CD4-positive, CD25-positive, alpha-beta regulatory T cell (primary cell): Measurements from ENCODE around the gene HTATIP2. TPM values are rescaled to one million over a fixed set of nuclear protein-coding genes. Genes with fewer than 3 reads are reported as not detected.
"Not testable (repeated sequence)": the region's sequence is repeated elsewhere in the genome, so short reads cannot be mapped to it uniquely, and the experiment has no call there.

Experiments
- ATAC-seq, 2 donors: fragments of 150-1000 bp; cut with Tn5 transposase; one replicate each; pipeline ENCODE4 v1.10.0; 2021; ENCODE audit warnings: low read depth in 2 of 2, moderate number of reproducible peaks in 2 of 2, moderate library complexity in 1 of 2
- DNase-seq, 3 donors: peaks; one replicate each; pipeline versions ENCODE4 v3.0.0 to v3.0.0-alpha.2; 2012 to 2022; ENCODE audit warnings: mixed read lengths in 1 of 3
- H3K27ac ChIP-seq: one replicate; pipeline ENCODE4 v1.7.0; 2013; ENCODE audit warnings: mild to moderate bottlenecking, low read length; ENCODE audit not compliant: insufficient read depth, poor library complexity, severe bottlenecking
- H3K27me3 ChIP-seq: one replicate; pipeline ENCODE4 v1.7.0; 2013; ENCODE audit warnings: low read length; ENCODE audit not compliant: control insufficient read depth, insufficient read depth
- H3K36me3 ChIP-seq: one replicate; pipeline ENCODE4 v1.7.0; 2013; ENCODE audit warnings: mild to moderate bottlenecking, low read length, moderate library complexity; ENCODE audit not compliant: control insufficient read depth, insufficient read depth
- H3K4me1 ChIP-seq: 2 replicates; pipeline ENCODE4 v1.7.0; 2013; ENCODE audit warnings: mild to moderate bottlenecking, low read length; ENCODE audit not compliant: insufficient read depth, control insufficient read depth, poor library complexity, severe bottlenecking
- H3K4me3 ChIP-seq: one replicate; pipeline ENCODE4 v1.7.0; 2013; ENCODE audit warnings: low read depth, mild to moderate bottlenecking, low read length, moderate library complexity
- H3K9me3 ChIP-seq, 2 experiments: 1 replicate in 1 of 2; 2 replicates in 1 of 2; pipeline ENCODE4 v1.7.0; 2013; ENCODE audit warnings: low read length in 2 of 2, mild to moderate bottlenecking in 1 of 2, moderate library complexity in 1 of 2; ENCODE audit not compliant: control insufficient read depth in 2 of 2
- H3K27ac Mint-ChIP-seq, 3 donors: one replicate each; pipeline ENCODE4 v1.8.0; 2020 to 2022; ENCODE audit warnings: mild to moderate bottlenecking in 3 of 3, mixed read lengths in 3 of 3, moderate library complexity in 2 of 3
- H3K27me3 Mint-ChIP-seq: one replicate; pipeline ENCODE4 v1.8.0; 2022; ENCODE audit warnings: mild to moderate bottlenecking, mixed read lengths
- H3K36me3 Mint-ChIP-seq: one replicate; pipeline ENCODE4 v1.8.0; 2020; ENCODE audit warnings: mixed read lengths
- H3K4me1 Mint-ChIP-seq, 4 donors: one replicate each; pipeline ENCODE4 v1.8.0; 2020 to 2022; ENCODE audit warnings: mixed read lengths in 4 of 4, mild to moderate bottlenecking in 1 of 4
- H3K4me3 Mint-ChIP-seq, 4 donors: one replicate each; pipeline ENCODE4 v1.8.0; 2020 to 2022; ENCODE audit warnings: mild to moderate bottlenecking in 4 of 4, mixed read lengths in 4 of 4, moderate library complexity in 3 of 4
- H3K9me3 Mint-ChIP-seq, 7 donors: one replicate each; pipeline ENCODE4 v1.8.0; 2020 to 2022; ENCODE audit warnings: mixed read lengths in 7 of 7, mild to moderate bottlenecking in 3 of 7, moderate library complexity in 2 of 7
- polyA plus RNA-seq, 4 donors: library from polyadenylated mRNA; unstranded; fragments of 300-500 nt; fragmentation: Illumina TruSeq; gene quantifications; one replicate each; pipeline ENCODE4 v1.2.3, GENCODE V29; 2021
- total RNA-seq: library from RNA; stranded (reverse); gene quantifications from one replicate; pipeline ENCODE4 v1.2.3, GENCODE V29; 2022

HTATIP2 gene
- total and polyA plus RNA-seq, 5 donors from 2014 or later = 25.6 to 112 (median 108) TPM

DNA sequence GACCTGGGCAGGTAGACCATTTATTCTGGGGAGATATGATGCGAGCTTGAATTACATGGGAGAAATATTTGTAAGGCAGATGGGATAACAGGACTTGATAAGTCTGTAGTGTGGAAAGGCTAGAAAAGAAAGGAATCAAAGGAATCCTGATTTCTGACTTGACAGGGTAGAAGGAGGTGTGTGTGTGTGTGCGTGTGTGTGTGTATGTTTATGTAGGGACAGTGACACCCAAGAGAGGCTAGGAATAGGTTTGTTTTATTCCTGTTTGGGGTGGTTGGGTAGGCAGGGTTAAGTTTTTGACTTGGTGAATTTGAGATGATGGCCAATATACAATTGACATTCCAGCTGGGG is 390 bp upstream of the HTATIP2 start:
- H3K4me1 ChIP-seq = peaks cover 48% of the 10 kb centered on the region
- H3K9me3 Mint-ChIP-seq = peaks cover 0 to 2% (median 0%) of the 10 kb centered on the region in 7 donors
- peak overlapping the region; percentile 82 for H3K27ac ChIP-seq
- peak overlapping the region; percentile 90 to 98 (median 94) for H3K4me3 Mint-ChIP-seq
- peaks cover 37 to 64% (median 51%) of the 10 kb centered on the region in 4 donors for H3K4me1 Mint-ChIP-seq
- peak overlapping the region; percentile 94 to 98 (median 98) for H3K27ac Mint-ChIP-seq
- no peaks in the 10 kb centered on the region for H3K9me3 ChIP-seq
- DNase-seq (no peak), ATAC-seq (no peak)
- H3K4me3 ChIP-seq = peak overlapping the region; percentile 61
- peaks cover 7% of the 10 kb centered on the region for H3K36me3 Mint-ChIP-seq
- H3K27me3 Mint-ChIP-seq = peaks cover 4% of the 10 kb centered on the region
- H3K36me3 ChIP-seq = no peaks in the 10 kb centered on the region
- no peaks in the 10 kb centered on the region for H3K27me3 ChIP-seq

DNA sequence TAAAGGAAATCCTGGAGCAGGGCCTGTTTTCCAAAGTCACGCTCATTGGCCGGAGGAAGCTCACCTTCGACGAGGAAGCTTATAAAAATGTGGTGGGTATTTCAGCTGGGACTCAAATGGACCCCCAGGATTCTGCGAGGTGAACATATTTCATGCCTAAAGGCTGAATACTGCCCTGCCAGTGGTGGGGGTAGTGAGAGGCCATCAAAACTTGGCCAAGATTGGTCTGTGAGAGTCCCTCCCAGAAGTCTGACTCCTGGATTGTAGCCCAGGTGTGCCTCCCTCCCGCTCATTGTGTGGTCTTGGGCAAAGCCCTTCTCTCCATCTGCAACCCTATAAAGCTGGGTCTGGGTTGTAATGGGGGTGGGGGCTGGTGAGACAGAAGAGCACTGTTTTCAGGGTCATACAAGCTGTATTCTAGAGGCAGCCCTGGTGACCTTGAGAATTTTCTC is 853 bp downstream of the HTATIP2 start:
- H3K4me3 ChIP-seq = peak overlapping the region; percentile 89
- Mint-ChIP-seq H3K9me3 (peaks cover 0 to 2% (median 0%) of the 10 kb centered on the region in 7 donors), H3K4me1 (peaks cover 46 to 73% (median 61%) of the 10 kb centered on the region in 4 donors), H3K4me3 (peak overlapping the region; percentile 89 to 94 (median 91)), H3K27ac (peak overlapping the region; percentile 89 to 93 (median 93)), H3K36me3 (peaks cover 17% of the 10 kb centered on the region), H3K27me3 (peaks cover 4% of the 10 kb centered on the region)
- no peak for ATAC-seq
- no peak for DNase-seq
- H3K36me3 ChIP-seq = no peaks in the 10 kb centered on the region
- peaks cover 54% of the 10 kb centered on the region for H3K4me1 ChIP-seq
- no peaks in the 10 kb centered on the region for H3K27me3 ChIP-seq
- H3K27ac ChIP-seq = peak overlapping the region; percentile 82
- no peaks in the 10 kb centered on the region for H3K9me3 ChIP-seq

DNA sequence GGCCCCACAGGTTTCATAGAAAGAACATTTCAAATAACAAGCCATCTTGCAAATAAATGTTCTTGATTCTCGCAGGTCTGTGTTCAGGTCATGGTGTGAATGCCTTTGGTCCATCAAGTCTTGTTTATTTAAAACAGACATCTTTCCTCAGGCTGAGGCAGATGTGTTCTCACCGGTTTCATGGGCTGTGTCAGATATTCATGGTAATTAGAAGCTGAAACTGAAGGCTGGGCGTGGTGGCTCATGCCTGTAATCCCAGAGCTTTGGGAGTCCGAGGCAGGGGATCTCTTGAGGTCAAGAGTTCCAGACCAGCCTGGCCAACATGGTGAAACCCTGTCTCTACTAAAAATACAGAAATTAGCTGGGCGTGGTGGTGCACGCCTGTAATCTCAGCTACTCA is 2.0 kb downstream of the HTATIP2 start:
- H3K9me3 Mint-ChIP-seq, ATAC-seq: not testable (repeated sequence)
- peak overlapping the region; percentile 89 to 94 (median 91) for H3K4me3 Mint-ChIP-seq

DNA sequence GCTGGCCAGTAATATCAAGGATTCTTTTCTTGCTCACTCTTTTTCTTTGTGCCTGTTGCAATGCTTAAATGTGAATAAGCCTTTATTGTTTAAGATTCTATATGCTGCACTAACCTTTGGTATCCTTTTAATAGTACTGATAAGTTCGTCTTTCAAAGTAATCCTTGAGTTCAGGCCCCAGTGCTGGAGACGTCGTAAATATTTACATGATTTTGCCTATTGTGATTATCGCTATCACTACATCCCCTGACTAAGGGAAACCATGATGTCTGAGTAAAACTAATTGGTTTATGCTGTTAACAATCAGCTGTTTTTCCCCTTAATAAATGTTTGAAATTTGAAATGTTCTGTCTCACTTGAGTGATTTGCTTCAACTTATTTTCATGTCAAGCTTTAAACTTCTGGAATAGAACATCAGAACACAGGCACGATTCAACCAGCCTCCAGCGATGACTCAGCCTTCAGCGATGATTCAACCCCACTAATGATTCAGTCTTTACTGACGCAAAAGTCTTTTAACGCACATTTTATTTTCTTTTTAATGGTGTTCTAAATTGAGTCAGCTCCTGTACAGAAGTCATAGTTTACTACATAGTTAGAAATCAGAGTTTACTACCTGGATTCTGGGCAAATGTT is 3.9 kb downstream of the HTATIP2 start:
- peaks cover 17% of the 10 kb centered on the region for H3K36me3 Mint-ChIP-seq
- Histone ChIP-seq H3K36me3 (peaks cover 2% of the 10 kb centered on the region), H3K27me3 (no peaks in the 10 kb centered on the region), H3K4me3 (peak overlapping the region; percentile 46), H3K27ac (peak overlapping the region; percentile 58), H3K4me1 (peaks cover 49% of the 10 kb centered on the region), H3K9me3 (no peaks in the 10 kb centered on the region)
- peak overlapping the region; percentile 49 to 85 (median 68) for H3K4me3 Mint-ChIP-seq
- H3K27ac Mint-ChIP-seq = peak overlapping the region; percentile 71 to 94 (median 75)
- H3K4me1 Mint-ChIP-seq = peaks cover 34 to 63% (median 50%) of the 10 kb centered on the region in 4 donors
- ATAC-seq = peak; percentile 79 to 82
- peak; percentile 25 to 68 (median 27) for DNase-seq
- peaks cover 0 to 2% (median 0%) of the 10 kb centered on the region in 7 donors for H3K9me3 Mint-ChIP-seq
- no peaks in the 10 kb centered on the region for H3K27me3 Mint-ChIP-seq

More for the DNA sequence above, 2.0 kb downstream of the HTATIP2 start:
- H3K36me3 ChIP-seq, H3K9me3 ChIP-seq, H3K27me3 ChIP-seq, DNase-seq, H3K27ac ChIP-seq, H3K27me3 Mint-ChIP-seq: not testable (repeated sequence)
- H3K4me1 ChIP-seq = peaks cover 54% of the 10 kb centered on the region
- peak overlapping the region; percentile 40 to 89 (median 83) for H3K27ac Mint-ChIP-seq
- H3K4me3 ChIP-seq = peak overlapping the region; percentile 57
- H3K4me1 Mint-ChIP-seq = peaks cover 45 to 73% (median 60%) of the 10 kb centered on the region in 4 donors
- peaks cover 17% of the 10 kb centered on the region for H3K36me3 Mint-ChIP-seq

DNA sequence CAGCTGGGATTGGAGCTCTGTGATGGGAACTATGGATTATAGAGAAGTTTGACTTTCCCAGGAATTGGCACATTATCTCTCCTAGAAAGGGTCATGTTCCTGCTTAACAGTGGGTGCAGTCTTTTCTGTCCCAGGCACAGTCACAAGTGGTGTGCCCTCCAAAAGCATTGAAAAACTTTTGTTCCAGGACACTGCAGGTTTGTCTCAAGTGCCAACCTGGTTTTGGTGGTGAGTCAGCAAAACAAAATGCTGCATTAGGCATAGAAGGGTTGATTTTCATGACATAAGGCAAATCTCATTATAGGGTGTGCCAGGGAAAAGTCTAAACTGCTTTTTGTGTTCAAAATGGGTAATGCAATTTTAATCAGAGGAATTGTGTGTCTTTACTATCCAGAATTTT is 4.9 kb downstream of the HTATIP2 start:
- H3K27ac Mint-ChIP-seq = peak overlapping the region in 1 of 3 donors; percentile 34
- H3K27me3 Mint-ChIP-seq = no peaks in the 10 kb centered on the region
- peaks cover 0 to 2% (median 0%) of the 10 kb centered on the region in 7 donors for H3K9me3 Mint-ChIP-seq
- no peak for ATAC-seq
- peaks cover 23% of the 10 kb centered on the region for H3K36me3 Mint-ChIP-seq
- DNase-seq = no peak
- H3K27ac ChIP-seq = no peak overlapping the region
- H3K36me3 ChIP-seq = peaks cover 6% of the 10 kb centered on the region
- no peaks in the 10 kb centered on the region for H3K9me3 ChIP-seq
- H3K4me3 ChIP-seq = no peak overlapping the region
- no peaks in the 10 kb centered on the region for H3K27me3 ChIP-seq
- peaks cover 39% of the 10 kb centered on the region for H3K4me1 ChIP-seq
- H3K4me3 Mint-ChIP-seq = peak overlapping the region in 2 of 4 donors; percentile 27 to 53
- H3K4me1 Mint-ChIP-seq = peaks cover 26 to 62% (median 40%) of the 10 kb centered on the region in 4 donors

DNA sequence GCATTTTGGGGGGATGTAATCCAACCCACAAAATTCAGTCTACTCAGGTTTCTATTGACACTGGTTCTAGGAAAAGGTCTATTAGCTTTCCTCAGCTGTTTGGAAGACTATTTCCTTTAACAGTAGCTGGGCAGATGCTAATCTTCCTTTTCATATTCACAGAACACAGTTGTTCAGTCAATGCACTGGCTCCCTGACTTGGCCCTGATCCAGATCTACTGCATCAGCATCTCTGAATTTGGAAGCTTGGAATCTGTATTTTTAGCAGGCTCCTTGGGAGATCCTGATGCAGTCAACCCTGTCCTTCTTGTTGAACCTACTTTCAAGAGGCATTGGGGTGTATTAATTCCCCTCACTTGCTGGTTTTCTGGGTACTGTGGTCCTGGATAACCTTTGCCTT is 6.3 kb downstream of the HTATIP2 start:
- Mint-ChIP-seq H3K4me3 (no peak overlapping the region), H3K36me3 (peaks cover 28% of the 10 kb centered on the region), H3K27ac (peak overlapping the region in 1 of 3 donors; percentile 24), H3K27me3 (no peaks in the 10 kb centered on the region), H3K9me3 (peaks cover 0 to 2% (median 0%) of the 10 kb centered on the region in 7 donors), H3K4me1 (peaks cover 31 to 57% (median 43%) of the 10 kb centered on the region in 4 donors)
- peaks cover 9% of the 10 kb centered on the region for H3K36me3 ChIP-seq
- no peaks in the 10 kb centered on the region for H3K27me3 ChIP-seq
- ATAC-seq (no peak), DNase-seq (no peak)
- peak overlapping the region; percentile 25 for H3K27ac ChIP-seq
- no peaks in the 10 kb centered on the region for H3K9me3 ChIP-seq
- H3K4me3 ChIP-seq = no peak overlapping the region
- peaks cover 27% of the 10 kb centered on the region for H3K4me1 ChIP-seq

DNA sequence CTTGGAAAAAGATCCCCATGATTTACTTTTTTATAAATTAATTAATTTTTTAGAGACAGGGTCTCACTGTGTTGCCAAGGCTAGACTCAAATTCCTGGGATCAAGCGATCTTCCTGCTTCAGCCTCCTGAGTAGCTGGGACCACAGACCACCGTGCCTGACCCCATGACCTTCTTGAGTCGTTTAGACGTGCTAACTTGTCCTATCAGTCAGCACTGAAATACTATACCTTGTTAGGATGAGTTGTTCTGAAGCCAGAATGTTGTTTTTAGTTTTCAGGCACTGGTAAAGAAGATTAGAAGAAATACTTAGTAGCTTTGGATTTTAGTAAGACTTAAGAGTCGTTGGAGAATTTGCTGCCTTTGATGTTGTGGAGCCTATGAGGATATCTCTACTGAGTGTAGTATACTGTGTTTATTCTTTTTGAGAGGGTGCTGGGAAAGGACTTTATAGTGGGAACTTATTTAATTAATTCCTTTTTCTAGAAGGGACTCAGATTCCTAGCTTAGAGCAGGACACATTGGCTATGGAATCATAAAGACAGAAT is 8.6 kb downstream of the HTATIP2 start:
- Histone ChIP-seq H3K27ac (no peak overlapping the region), H3K27me3 (no peaks in the 10 kb centered on the region), H3K4me3 (no peak overlapping the region), H3K4me1 (peaks cover 8% of the 10 kb centered on the region), H3K36me3 (peaks cover 20% of the 10 kb centered on the region), H3K9me3 (no peaks in the 10 kb centered on the region)
- Mint-ChIP-seq H3K4me1 (peaks cover 19 to 37% (median 29%) of the 10 kb centered on the region in 4 donors), H3K9me3 (no peaks in the 10 kb centered on the region), H3K27me3 (no peaks in the 10 kb centered on the region), H3K4me3 (no peak overlapping the region), H3K27ac (peak overlapping the region in 1 of 3 donors; percentile 49), H3K36me3 (peaks cover 30% of the 10 kb centered on the region)
- DNase-seq (no peak), ATAC-seq (no peak)
